GM10248 (cell line): ENCODE data around the gene ACSL5.

Experiments used
- CTCF ChIA-PET: fragments of 300-600 bp; sonication (Branson Sonifier 250); formaldehyde crosslinking; extraction: SDS; loops from one replicate; lab custom pipeline; 2021; ENCODE audit warnings: antibody characterized with exemption; lab: Yijun Ruan, JAX
- POLR2A ChIA-PET: fragments of 350-650 bp; sonication (Branson Sonifier 250); formaldehyde crosslinking; extraction: SDS; loops from one replicate; lab custom pipeline; 2020; ENCODE audit warnings: antibody characterized with exemption; lab: Yijun Ruan, JAX
- DNase-seq: peaks from one replicate; pipeline ENCODE4 v3.0.0; 2012; ENCODE audit errors: extremely low spot score
- TF ChIP-seq, protein P1 (sequence below): IDR thresholded peaks from 2 replicates; pipeline ENCODE4 v1.5.1; 2012; ENCODE audit warnings: mild to moderate bottlenecking, low read depth; ENCODE audit errors: extremely low read depth, missing control alignments, control extremely low read depth

The ACSL5 gene

DNA sequence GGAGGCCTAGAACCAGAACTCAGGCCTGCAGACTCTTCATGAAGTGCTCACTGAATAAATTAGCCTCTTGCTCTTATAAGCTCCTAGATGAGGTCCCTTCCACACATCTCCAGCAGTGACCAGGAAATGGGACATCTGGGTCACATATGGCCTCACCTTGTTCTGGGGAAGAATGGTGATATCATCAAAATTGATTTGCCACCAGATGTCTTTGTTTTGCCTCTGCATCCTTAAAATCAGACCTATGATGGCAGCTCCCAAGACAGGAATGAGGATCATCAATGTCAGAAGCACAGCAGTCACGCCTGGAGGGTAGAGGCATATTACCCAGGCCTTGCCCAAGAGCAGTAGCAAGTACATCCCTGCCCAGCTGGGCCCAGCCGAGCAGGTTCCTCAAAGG lies 33.3 kb upstream of the ACSL5 start:
- CTCF ChIA-PET, result interaction anchor here (1.3 to 2.1 kb wide), 2 partner anchors 10 to 25 kb away, joined by 4 to 5 read pairs; no protein-coding TSS in a partner anchor
- no peak for DNase-seq
- POLR2A ChIA-PET, result no interaction called here
- TF ChIP-seq, protein P1, sequence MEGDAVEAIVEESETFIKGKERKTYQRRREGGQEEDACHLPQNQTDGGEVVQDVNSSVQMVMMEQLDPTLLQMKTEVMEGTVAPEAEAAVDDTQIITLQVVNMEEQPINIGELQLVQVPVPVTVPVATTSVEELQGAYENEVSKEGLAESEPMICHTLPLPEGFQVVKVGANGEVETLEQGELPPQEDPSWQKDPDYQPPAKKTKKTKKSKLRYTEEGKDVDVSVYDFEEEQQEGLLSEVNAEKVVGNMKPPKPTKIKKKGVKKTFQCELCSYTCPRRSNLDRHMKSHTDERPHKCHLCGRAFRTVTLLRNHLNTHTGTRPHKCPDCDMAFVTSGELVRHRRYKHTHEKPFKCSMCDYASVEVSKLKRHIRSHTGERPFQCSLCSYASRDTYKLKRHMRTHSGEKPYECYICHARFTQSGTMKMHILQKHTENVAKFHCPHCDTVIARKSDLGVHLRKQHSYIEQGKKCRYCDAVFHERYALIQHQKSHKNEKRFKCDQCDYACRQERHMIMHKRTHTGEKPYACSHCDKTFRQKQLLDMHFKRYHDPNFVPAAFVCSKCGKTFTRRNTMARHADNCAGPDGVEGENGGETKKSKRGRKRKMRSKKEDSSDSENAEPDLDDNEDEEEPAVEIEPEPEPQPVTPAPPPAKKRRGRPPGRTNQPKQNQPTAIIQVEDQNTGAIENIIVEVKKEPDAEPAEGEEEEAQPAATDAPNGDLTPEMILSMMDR, result no peak

DNA sequence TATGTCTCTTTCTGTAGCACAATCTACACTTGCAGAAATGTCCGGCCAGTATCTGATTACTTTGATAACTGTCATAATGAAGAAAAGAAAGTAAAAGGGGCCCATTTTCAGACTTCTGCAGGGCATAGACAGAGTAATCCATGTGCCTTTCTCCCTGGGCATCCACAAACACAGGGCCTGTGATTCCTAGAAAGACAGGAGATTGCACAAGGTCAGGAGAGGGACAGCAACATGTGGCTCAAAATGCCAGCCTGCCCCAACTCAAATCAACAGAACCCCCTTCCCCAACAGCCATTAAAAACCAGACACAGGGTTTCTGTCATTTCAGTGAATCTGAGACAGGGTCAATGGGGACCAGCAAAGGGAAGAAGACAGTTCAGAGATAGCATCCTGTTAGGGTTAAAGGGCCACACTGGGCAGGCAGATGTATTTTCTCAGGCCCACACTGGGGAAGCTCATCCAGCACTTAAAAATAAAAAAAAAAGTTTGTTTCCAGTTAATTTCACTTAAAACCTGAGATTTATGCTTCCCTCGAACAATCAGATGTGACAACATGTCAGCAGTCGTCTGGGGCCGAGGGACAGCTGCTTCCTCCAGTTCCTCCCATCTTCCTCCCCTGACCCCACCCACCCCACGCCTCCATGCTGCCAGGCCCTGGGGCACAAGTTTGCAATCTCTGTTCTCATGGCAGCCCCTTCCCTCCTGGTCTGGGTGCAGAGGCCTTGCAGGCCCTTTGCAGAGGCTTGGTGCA lies 30.7 kb upstream of the ACSL5 start:
- POLR2A ChIA-PET, result no interaction called here
- CTCF ChIA-PET, result no interaction called here
- TF ChIP-seq, protein P1, result no peak
- DNase-seq, result no peak

DNA sequence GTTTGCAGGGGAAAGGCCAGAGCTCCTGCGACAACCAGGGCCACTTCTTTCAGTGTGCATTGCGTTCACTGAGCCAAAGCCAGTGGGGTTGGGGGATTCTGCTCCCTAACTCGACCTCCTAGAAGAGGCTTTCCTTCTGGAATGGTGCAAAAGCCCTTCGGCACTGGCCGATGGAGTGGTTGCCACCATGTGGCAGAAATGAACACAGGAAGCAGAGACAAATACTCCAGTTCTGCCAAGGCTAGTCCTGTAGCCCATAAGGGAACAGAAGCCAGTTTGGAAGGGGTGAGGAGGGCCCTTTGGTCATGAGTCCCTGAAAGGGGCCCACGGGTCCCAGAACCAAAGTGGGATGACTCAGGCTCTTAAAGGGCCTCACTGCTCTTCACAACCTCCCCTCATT lies 29.7 kb upstream of the ACSL5 start:
- ChIA-PET POLR2A (no interaction called here), CTCF (no interaction called here)
- no peak for DNase-seq
- TF ChIP-seq, protein P1, result no peak

DNA sequence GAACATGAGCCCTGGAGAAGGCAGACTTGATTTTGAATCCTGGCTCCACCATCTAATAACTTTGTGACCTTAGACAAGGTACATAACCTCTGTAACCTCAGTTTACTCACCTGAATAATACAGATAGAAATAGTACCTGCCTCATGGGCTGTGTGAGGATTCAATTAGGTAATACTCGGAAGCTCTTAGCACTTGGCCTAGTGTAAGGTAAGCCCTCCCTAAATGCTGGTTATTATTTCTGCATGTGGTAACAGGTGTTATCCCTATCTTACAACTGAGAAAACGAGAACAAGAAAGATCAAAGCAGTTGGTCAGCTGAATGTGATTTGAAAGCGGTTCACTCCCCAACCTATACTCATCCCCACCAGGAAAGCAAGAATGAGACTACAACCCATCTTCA lies 28.7 kb upstream of the ACSL5 start:
- ChIA-PET CTCF (interaction anchor here (3.0 kb wide), 1 partner anchor 12 kb away, joined by 7 read pairs; no protein-coding TSS in a partner anchor), POLR2A (no interaction called here)
- no peak for DNase-seq
- TF ChIP-seq, protein P1, result no peak

DNA sequence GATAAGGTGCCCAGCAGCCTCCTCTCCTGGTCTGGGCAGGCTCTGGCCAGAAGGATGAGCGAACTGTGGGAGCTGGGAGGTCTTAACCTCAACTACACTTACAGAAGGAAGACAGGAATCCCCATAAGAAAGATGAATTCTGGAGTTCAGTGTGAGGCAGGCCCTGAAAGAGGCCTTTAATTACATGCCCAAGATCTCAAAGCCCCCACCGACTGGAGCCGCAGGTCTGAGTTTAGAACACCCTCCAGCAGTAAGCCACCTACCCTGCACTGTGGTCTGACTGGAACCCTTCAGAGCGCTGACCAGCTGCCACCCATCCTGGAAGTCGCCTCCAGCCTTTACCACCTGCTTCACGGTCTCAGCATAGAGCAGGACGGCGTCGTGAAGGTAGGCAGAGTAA lies 28.2 kb upstream of the ACSL5 start:
- CTCF ChIA-PET, result interaction anchor here (3.0 kb wide), 1 partner anchor 13 kb away, joined by 7 read pairs; no protein-coding TSS in a partner anchor
- TF ChIP-seq, protein P1, result no peak

DNA sequence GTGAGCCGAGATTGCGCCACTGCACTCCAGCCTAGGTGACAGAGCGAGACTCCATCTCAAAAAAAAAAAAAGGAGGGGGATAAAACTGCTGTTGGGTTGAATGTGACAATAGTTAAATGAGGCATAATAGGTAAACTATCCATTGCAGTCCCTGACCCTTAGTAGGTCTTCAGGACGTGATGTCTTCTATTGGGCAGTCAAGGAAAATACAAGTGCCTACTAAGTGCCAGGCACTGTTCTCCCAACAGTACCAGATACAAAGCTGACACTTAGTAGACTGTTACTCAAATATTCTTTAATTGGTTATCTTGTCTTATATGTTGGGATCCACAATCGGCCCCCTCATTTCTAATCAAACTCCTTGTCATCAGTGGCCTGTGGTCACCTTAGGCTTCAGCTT lies 27.1 kb upstream of the ACSL5 start:
- ChIA-PET POLR2A (no interaction called here), CTCF (interaction anchor here (1.2 to 3.0 kb wide), 2 partner anchors 14 to 20 kb away, joined by 4 to 7 read pairs; no protein-coding TSS in a partner anchor)
- DNase-seq, result no peak
- TF ChIP-seq, protein P1, result no peak

More for the DNA sequence above, 28.2 kb upstream of the ACSL5 start:
- POLR2A ChIA-PET, result no interaction called here
- DNase-seq, result no peak
